ENCODE results near the gene SIAE. TPM values are rescaled to one million over a fixed set of nuclear protein-coding genes. Genes with fewer than 3 reads are reported as not detected.

The SIAE gene
- total RNA-seq = 1 to 10 TPM; 6.6 to 8.9 (median 7.7) TPM

- peak in 1 of 3 donors; percentile 24 for TF ChIP-seq POLR2AphosphoS5 (IDR thresholded peaks at IDR 0.05)
- TF ChIP-seq EP300 (IDR thresholded peaks at IDR 0.05) = no peak
- TF ChIP-seq CTCF (IDR thresholded peaks at IDR 0.05) = no peak
- peak in 1 of 2 donors; percentile 29 for TF ChIP-seq POLR2A (IDR thresholded peaks at IDR 0.05)
- H3K27ac ChIP-seq = peak within 1 kb of the TSS; percentile 83
- H3K36me3 ChIP-seq = no peaks in the 10 kb centered on the region
- under 1% methylated on average over 56 of the region's 58 CpGs for whole genome bisulfite sequencing
- H3K4me3 ChIP-seq = peak within 1 kb of the TSS; percentile 82
- H3K9me3 ChIP-seq = no peaks in the 10 kb centered on the region
- DNase-seq (ENCODE audit: low spot score in 2 of 2) = peak; percentile 96 to 97
- peaks cover 25% of the 10 kb centered on the region for H3K4me1 ChIP-seq
- no peaks in the 10 kb centered on the region for H3K27me3 ChIP-seq
These were observed at the start of gene SIAE, which contains the start of gene SPA17 for GRCh38 chr11:124673333-124674167. Gene SIAE, minus strand, starts transcription at chr11:124673739. Its CDS starts 31 bp downstream, at chr11:124673708. Gene SPA17, plus strand, starts transcription at chr11:124673904. Its CDS starts 1,361 bp downstream, at chr11:124675265.

- WGBS = 38% methylated on average over 6 of the region's 6 CpGs
- Histone ChIP-seq H3K4me1 (peaks cover 26% of the 10 kb centered on the region), H3K4me3 (no peak overlapping the region), H3K27ac (no peak overlapping the region), H3K27me3 (peaks cover 85% of the 10 kb centered on the region), H3K9me3 (no peaks in the 10 kb centered on the region), H3K36me3 (no peaks in the 10 kb centered on the region)
- DNase-seq (ENCODE audit: low spot score in 2 of 2) = no peak
- no peak for TF ChIP-seq EP300 (IDR thresholded peaks at IDR 0.05)
- TF ChIP-seq POLR2A (IDR thresholded peaks at IDR 0.05) = no peak
- no peak for TF ChIP-seq CTCF (IDR thresholded peaks at IDR 0.05)
- no peak for TF ChIP-seq POLR2AphosphoS5 (IDR thresholded peaks at IDR 0.05)
These were observed 48.6 kb upstream of the SIAE start for GRCh38 chr11:124722176-124722575.

GRCh38 chr11:124719534-124719933, 46.0 kb upstream of the SIAE start:
- WGBS = 36% methylated on average over 2 of the region's 2 CpGs
- Histone ChIP-seq H3K27me3 (peaks cover 76% of the 10 kb centered on the region), H3K4me3 (no peak overlapping the region), H3K36me3 (no peaks in the 10 kb centered on the region), H3K9me3 (no peaks in the 10 kb centered on the region), H3K4me1 (peaks cover 19% of the 10 kb centered on the region), H3K27ac (no peak overlapping the region)
- TF ChIP-seq POLR2A (IDR thresholded peaks at IDR 0.05) = no peak
- no peak for DNase-seq (ENCODE audit: low spot score in 2 of 2)

GRCh38 chr11:124718801-124719200, 45.3 kb upstream of the SIAE start:
- no peak for TF ChIP-seq POLR2A (IDR thresholded peaks at IDR 0.05)
- no peak for TF ChIP-seq EP300 (IDR thresholded peaks at IDR 0.05)
- H3K27ac ChIP-seq = no peak overlapping the region
- WGBS = 38% methylated on average over 12 of the region's 14 CpGs
- peaks cover 72% of the 10 kb centered on the region for H3K27me3 ChIP-seq
- DNase-seq (ENCODE audit: low spot score in 2 of 2) = no peak
- H3K9me3 ChIP-seq = no peaks in the 10 kb centered on the region
- no peak overlapping the region for H3K4me3 ChIP-seq
- peaks cover 19% of the 10 kb centered on the region for H3K4me1 ChIP-seq
- no peaks in the 10 kb centered on the region for H3K36me3 ChIP-seq

GRCh38 chr11:124717786-124718651, 44.5 kb upstream of the SIAE start:
- Histone ChIP-seq H3K9me3 (no peaks in the 10 kb centered on the region), H3K36me3 (no peaks in the 10 kb centered on the region), H3K27me3 (peaks cover 65% of the 10 kb centered on the region), H3K4me1 (peaks cover 19% of the 10 kb centered on the region), H3K27ac (no peak overlapping the region), H3K4me3 (peak overlapping the region; percentile 47)
- DNase-seq (ENCODE audit: low spot score in 2 of 2) = no peak
- TF ChIP-seq POLR2A (IDR thresholded peaks at IDR 0.05) (no peak), CTCF (IDR thresholded peaks at IDR 0.05) (no peak), POLR2AphosphoS5 (IDR thresholded peaks at IDR 0.05) (no peak), EP300 (IDR thresholded peaks at IDR 0.05) (no peak)
- under 1% methylated on average over 26 of the region's 45 CpGs for WGBS

- H3K36me3 ChIP-seq = no peaks in the 10 kb centered on the region
- peaks cover 58% of the 10 kb centered on the region for H3K27me3 ChIP-seq
- no peak for DNase-seq (ENCODE audit: low spot score in 2 of 2)
- H3K4me3 ChIP-seq = peak overlapping the region; percentile 47
- whole genome bisulfite sequencing = 35% methylated on average over 7 of the region's 7 CpGs
- H3K9me3 ChIP-seq = no peaks in the 10 kb centered on the region
- no peak for TF ChIP-seq POLR2AphosphoS5 (IDR thresholded peaks at IDR 0.05)
- TF ChIP-seq EP300 (IDR thresholded peaks at IDR 0.05) = no peak
- TF ChIP-seq POLR2A (IDR thresholded peaks at IDR 0.05) = no peak
- TF ChIP-seq CTCF (IDR thresholded peaks at IDR 0.05) = no peak
- no peak overlapping the region for H3K27ac ChIP-seq
- H3K4me1 ChIP-seq = peaks cover 19% of the 10 kb centered on the region
These were observed 43.9 kb upstream of the SIAE start for GRCh38 chr11:124717421-124717785.

Data from suprapubic skin (tissue), 4 donors.